GM06990 (cell line): Measurements from ENCODE around the gene ZFAND6.

Experiments used
- DNase-seq: peaks from one replicate; pipeline ENCODE4 v3.0.0-alpha.2; 2011; ENCODE audit not compliant: insufficient read length; ENCODE audit errors: extremely low read depth
- H3K27me3 ChIP-seq: replicated peaks from 2 replicates; pipeline ENCODE4 v1.6.0; 2011; ENCODE audit warnings: low read length; ENCODE audit not compliant: control insufficient read depth, insufficient read depth
- H3K36me3 ChIP-seq: 2 replicates; pipeline ENCODE4 v1.5.1; 2011; ENCODE audit warnings: low read length; ENCODE audit not compliant: control insufficient read depth, insufficient read depth
- H3K4me3 ChIP-seq: replicated peaks from 2 replicates; pipeline ENCODE4 v1.5.1; 2011; ENCODE audit warnings: low read depth, mild to moderate bottlenecking, control low read depth, low read length
- TF ChIP-seq, protein P1 (sequence below): IDR thresholded peaks from 2 replicates; pipeline ENCODE4 v1.5.1; 2011; ENCODE audit warnings: low read length, control low read depth, mild to moderate bottlenecking, inconsistent platforms; ENCODE audit not compliant: insufficient read depth, poor library complexity, severe bottlenecking

ZFAND6 gene

DNA sequence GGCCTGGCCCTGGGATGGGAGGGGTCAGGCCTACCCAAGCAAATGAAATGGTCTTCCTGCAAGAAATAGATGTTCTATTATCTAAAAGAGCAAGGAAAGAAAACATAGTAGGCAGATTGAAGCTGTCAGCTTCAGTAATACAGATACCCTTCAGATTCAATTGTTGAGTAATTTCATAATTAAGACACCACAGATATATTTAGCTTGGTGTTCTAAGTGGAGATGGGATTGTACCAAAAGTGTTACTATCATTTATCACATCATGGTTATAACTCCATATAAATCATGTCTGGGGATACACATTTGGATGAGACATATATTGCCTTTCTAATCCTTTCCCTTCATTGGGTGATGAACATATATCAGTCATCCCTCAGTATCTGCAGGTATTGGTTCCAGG lies 51.4 kb downstream of the ZFAND6 start:
- Histone ChIP-seq H3K4me3 (no peak overlapping the region), H3K27me3 (no peaks in the 10 kb centered on the region), H3K36me3 (no peaks in the 10 kb centered on the region; the same call in 1 of the 2 replicates)
- no peak for DNase-seq
- TF ChIP-seq, protein P1, sequence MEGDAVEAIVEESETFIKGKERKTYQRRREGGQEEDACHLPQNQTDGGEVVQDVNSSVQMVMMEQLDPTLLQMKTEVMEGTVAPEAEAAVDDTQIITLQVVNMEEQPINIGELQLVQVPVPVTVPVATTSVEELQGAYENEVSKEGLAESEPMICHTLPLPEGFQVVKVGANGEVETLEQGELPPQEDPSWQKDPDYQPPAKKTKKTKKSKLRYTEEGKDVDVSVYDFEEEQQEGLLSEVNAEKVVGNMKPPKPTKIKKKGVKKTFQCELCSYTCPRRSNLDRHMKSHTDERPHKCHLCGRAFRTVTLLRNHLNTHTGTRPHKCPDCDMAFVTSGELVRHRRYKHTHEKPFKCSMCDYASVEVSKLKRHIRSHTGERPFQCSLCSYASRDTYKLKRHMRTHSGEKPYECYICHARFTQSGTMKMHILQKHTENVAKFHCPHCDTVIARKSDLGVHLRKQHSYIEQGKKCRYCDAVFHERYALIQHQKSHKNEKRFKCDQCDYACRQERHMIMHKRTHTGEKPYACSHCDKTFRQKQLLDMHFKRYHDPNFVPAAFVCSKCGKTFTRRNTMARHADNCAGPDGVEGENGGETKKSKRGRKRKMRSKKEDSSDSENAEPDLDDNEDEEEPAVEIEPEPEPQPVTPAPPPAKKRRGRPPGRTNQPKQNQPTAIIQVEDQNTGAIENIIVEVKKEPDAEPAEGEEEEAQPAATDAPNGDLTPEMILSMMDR = no peak

GRCh38 chr15:80114114-80114513 lies 54.6 kb downstream of the ZFAND6 start:
- DNase-seq = no peak
- H3K27me3 ChIP-seq = no peaks in the 10 kb centered on the region
- H3K4me3 ChIP-seq = no peak overlapping the region
- TF ChIP-seq, protein P1 = no peak
- H3K36me3 ChIP-seq = no peaks in the 10 kb centered on the region

DNA sequence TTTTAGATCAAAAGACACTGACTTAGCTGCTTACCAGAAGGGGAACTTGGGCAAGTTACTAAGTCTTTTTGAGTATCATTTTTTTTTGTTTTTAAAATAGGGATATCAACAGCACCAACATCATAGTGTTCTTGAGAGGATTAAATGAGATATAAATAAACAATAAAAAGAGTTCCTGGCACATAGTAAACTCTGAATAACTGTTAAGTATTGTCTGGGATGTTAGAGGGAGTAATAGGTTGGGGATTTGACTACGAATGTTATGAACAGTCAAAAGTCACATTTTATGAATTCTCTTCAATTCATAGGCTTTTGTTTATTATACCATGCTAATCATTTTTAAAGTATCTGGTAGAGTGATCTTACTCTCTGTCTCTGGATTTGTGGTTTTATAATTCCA lies 55.5 kb downstream of the ZFAND6 start:
- Histone ChIP-seq H3K36me3 (no peaks in the 10 kb centered on the region), H3K27me3 (no peaks in the 10 kb centered on the region), H3K4me3 (no peak overlapping the region)
- TF ChIP-seq, protein P1 = no peak
- no peak for DNase-seq

DNA sequence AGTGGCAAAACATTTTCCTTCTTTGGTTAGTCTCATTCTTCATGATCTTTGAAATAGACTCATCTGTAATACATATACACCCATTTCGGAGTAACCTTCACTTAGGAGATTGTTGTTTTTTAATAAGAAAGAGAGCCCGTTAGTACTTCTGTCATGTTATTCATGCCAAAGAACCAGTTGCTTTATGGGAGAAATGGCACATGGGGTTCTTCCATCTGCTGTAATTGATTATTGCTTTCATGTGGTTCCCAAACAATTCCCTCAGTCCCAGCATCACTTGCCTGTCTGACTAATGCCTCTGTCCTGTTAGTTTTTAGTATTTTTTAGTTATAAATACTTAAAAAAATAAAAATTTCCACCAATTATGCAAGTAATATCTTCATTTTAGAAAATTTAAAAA lies 59.5 kb downstream of the ZFAND6 start:
- no peak for DNase-seq
- no peak overlapping the region for H3K4me3 ChIP-seq
- TF ChIP-seq, protein P1 = no peak

DNA sequence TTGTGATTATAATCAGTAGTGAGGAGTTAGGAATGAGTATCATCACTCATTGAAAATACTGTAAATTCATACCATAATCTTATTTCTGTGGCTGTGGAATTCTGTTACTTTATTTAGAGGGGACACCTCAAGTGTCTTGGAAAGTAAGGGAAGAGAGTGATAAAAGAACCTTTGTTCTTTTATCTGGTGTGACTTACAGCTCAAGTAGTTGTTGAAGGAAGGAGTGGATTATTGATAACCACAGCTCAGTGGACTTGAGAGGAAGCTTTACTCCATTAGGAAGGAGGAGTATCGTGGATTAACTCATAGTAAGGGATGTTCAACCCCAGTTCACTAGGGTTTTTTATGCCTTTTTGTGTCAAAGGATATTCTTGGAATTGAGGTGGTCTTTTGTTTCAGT lies 61.2 kb downstream of the ZFAND6 start:
- H3K36me3 ChIP-seq = peaks cover 5% of the 10 kb centered on the region
- no peaks in the 10 kb centered on the region for H3K27me3 ChIP-seq
- TF ChIP-seq, protein P1 = no peak
- DNase-seq = no peak
- no peak overlapping the region for H3K4me3 ChIP-seq

More for the DNA sequence above, 59.5 kb downstream of the ZFAND6 start:
- Histone ChIP-seq H3K27me3 (no peaks in the 10 kb centered on the region), H3K36me3 (peaks cover 5% of the 10 kb centered on the region)

- TF ChIP-seq, protein P1 = no peak
- Histone ChIP-seq H3K36me3 (peaks cover 8% of the 10 kb centered on the region), H3K27me3 (no peaks in the 10 kb centered on the region), H3K4me3 (no peak overlapping the region)
- no peak for DNase-seq
Observed at GRCh38 chr15:80121546-80121945, 62.1 kb downstream of the ZFAND6 start.
